NCI-H128 (cell line): ENCODE data around the gene C20orf204.

Experiments used
- DNase-seq: peaks from one replicate; lab custom pipeline; 2025; ENCODE audit not compliant: unreplicated experiment; lab: John Stamatoyannopoulos, UW

The C20orf204 gene

GRCh38 chr20:64070244-64070993 is 34.4 kb downstream of the C20orf204 start:
- DNase-seq = no peak

- no peak for DNase-seq
Observed at GRCh38 chr20:64071341-64072332, 35.7 kb downstream of the C20orf204 start.

GRCh38 chr20:64072498-64073063 is 36.6 kb downstream of the C20orf204 start:
- no peak for DNase-seq

- DNase-seq = no peak
Observed at GRCh38 chr20:64073476-64074183, 37.6 kb downstream of the C20orf204 start.

GRCh38 chr20:64074184-64074789 is 38.3 kb downstream of the C20orf204 start:
- DNase-seq = no peak

GRCh38 chr20:64074963-64075362 is 39.0 kb downstream of the C20orf204 start:
- no peak for DNase-seq

- no peak for DNase-seq
Observed at GRCh38 chr20:64075556-64075955, 39.6 kb downstream of the C20orf204 start.

GRCh38 chr20:64076061-64076997 is 40.3 kb downstream of the C20orf204 start:
- DNase-seq = no peak

- DNase-seq = no peak
Observed at GRCh38 chr20:64077094-64077493, 41.1 kb downstream of the C20orf204 start.

- DNase-seq = no peak
Observed at GRCh38 chr20:64077541-64077875, 41.5 kb downstream of the C20orf204 start.

- DNase-seq = no peak
Observed at GRCh38 chr20:64077876-64078551, 42.0 kb downstream of the C20orf204 start.

GRCh38 chr20:64078934-64079272 is 42.9 kb downstream of the C20orf204 start:
- DNase-seq = no peak

GRCh38 chr20:64079273-64080012 is 43.5 kb downstream of the C20orf204 start, which contains the start of gene RGS19:
Gene RGS19, minus strand, starts transcription at chr20:64079518. Its CDS starts 2,632 bp downstream, at chr20:64076886.
- no peak for DNase-seq

- no peak for DNase-seq
Observed at GRCh38 chr20:64080013-64080812, 44.2 kb downstream of the C20orf204 start, which contains the start of gene OPRL1. Gene OPRL1, plus strand, starts transcription at chr20:64080082. Its CDS starts 12,639 bp downstream, at chr20:64092721.

- DNase-seq = no peak
Observed at GRCh38 chr20:64080813-64081623, 45.0 kb downstream of the C20orf204 start.

- DNase-seq = no peak
Observed at GRCh38 chr20:64081624-64081964, 45.6 kb downstream of the C20orf204 start.
